GM23338 (cell line): Measurements from ENCODE around the gene ALKAL2. TPM values are rescaled to one million over a fixed set of nuclear protein-coding genes. Genes with fewer than 3 reads are reported as not detected.

ENCODE experiments used
- ATAC-seq: fragments of 200-7000 bp; cut with Tn5 transposase; 3 replicates; pipeline ENCODE4 v1.9.1; 2020
- DNase-seq: peaks from one replicate; pipeline ENCODE4 v3.0.0-alpha.2; 2015; ENCODE audit warnings: low spot score
- H2AFZ ChIP-seq: fragments of 200-600 bp; sonication (generic); 2 replicates; pipeline ENCODE4 v1.8.0; 2016; ENCODE audit warnings: antibody characterized with exemption, mild to moderate bottlenecking, moderate library complexity
- H3F3A ChIP-seq: fragments of 200-600 bp; sonication (generic); replicated peaks from 2 replicates; pipeline ENCODE4 v1.8.0; 2017; ENCODE audit warnings: antibody characterized with exemption, mixed run types, low read depth
- H3K27ac ChIP-seq: fragments of 200-600 bp; sonication (generic); 2 replicates; pipeline ENCODE4 v1.6.1; 2016; ENCODE audit warnings: low read depth
- H3K27me3 ChIP-seq: fragments of 200-600 bp; sonication (generic); 2 replicates; pipeline ENCODE4 v1.8.0; 2016; ENCODE audit warnings: mild to moderate bottlenecking, mixed run types, moderate library complexity; ENCODE audit not compliant: insufficient read depth
- H3K36me3 ChIP-seq: fragments of 200-600 bp; sonication (generic); 2 replicates; pipeline ENCODE4 v1.8.0; 2016; ENCODE audit warnings: mild to moderate bottlenecking; ENCODE audit not compliant: insufficient read depth
- H3K4me1 ChIP-seq: fragments of 200-600 bp; sonication (generic); 2 replicates; pipeline ENCODE4 v1.8.0; 2016; ENCODE audit warnings: mild to moderate bottlenecking, moderate library complexity; ENCODE audit not compliant: insufficient read depth
- H3K4me2 ChIP-seq: fragments of 200-600 bp; sonication (generic); 2 replicates; pipeline ENCODE4 v1.7.1; 2017; ENCODE audit warnings: mixed run types
- H3K4me3 ChIP-seq: fragments of 200-600 bp; sonication (generic); 2 replicates; pipeline ENCODE4 v1.6.1; 2016; ENCODE audit warnings: mixed run types
- H3K79me2 ChIP-seq: fragments of 200-600 bp; sonication (generic); replicated peaks from 2 replicates; pipeline ENCODE4 v1.8.0; 2017; ENCODE audit warnings: mild to moderate bottlenecking; ENCODE audit not compliant: insufficient read depth
- H3K9me2 ChIP-seq: fragments of 200-600 bp; sonication (generic); 2 replicates; pipeline ENCODE4 v1.8.0; 2017; ENCODE audit not compliant: insufficient read depth
- H4K20me1 ChIP-seq: fragments of 200-600 bp; sonication (generic); replicated peaks from 2 replicates; pipeline ENCODE4 v1.8.0; 2017; ENCODE audit warnings: mild to moderate bottlenecking; ENCODE audit not compliant: insufficient read depth
- H3K27ac Mint-ChIP-seq: 2 replicates; pipeline ENCODE4 v1.8.0; 2020; ENCODE audit warnings: inconsistent platforms, mild to moderate bottlenecking, moderate library complexity, mixed read lengths
- H3K27me3 Mint-ChIP-seq: 3 replicates; pipeline ENCODE4 v1.8.0; 2022; ENCODE audit warnings: low read depth, mild to moderate bottlenecking, moderate library complexity, mixed read lengths, inconsistent platforms; ENCODE audit not compliant: insufficient read depth, poor library complexity
- H3K36me3 Mint-ChIP-seq: 3 replicates; pipeline ENCODE4 v1.8.0; 2021; ENCODE audit warnings: low read depth, mild to moderate bottlenecking, inconsistent platforms, moderate library complexity, mixed read lengths
- H3K4me1 Mint-ChIP-seq: 3 replicates; pipeline ENCODE4 v1.8.0; 2020; ENCODE audit warnings: mild to moderate bottlenecking, inconsistent platforms, mixed read lengths
- H3K4me3 Mint-ChIP-seq: 3 replicates; pipeline ENCODE4 v1.8.0; 2021; ENCODE audit warnings: moderate library complexity, mild to moderate bottlenecking, inconsistent platforms, mixed read lengths
- H3K9me3 Mint-ChIP-seq: 3 replicates; pipeline ENCODE4 v1.8.0; 2020; ENCODE audit warnings: moderate library complexity, mild to moderate bottlenecking, inconsistent platforms, mixed read lengths
- CREB1 ChIP-seq: fragments of 250-450 bp; sonication (Bioruptor Pico); IDR thresholded peaks from 2 replicates; pipeline ENCODE4 v1.5.0; 2020; ENCODE audit warnings: low read depth, mild to moderate bottlenecking, moderate library complexity
- EZH2 ChIP-seq: fragments of 200-600 bp; sonication (generic); IDR thresholded peaks from one replicate; pipeline ENCODE4 v1.8.0; 2017; ENCODE audit warnings: antibody characterized with exemption, mild to moderate bottlenecking, low read depth; ENCODE audit not compliant: unreplicated experiment
- EZH2phosphoT487 ChIP-seq: fragments of 200-600 bp; sonication (generic); IDR thresholded peaks from one replicate; pipeline ENCODE4 v1.8.1; 2018; ENCODE audit warnings: antibody characterized with exemption; ENCODE audit not compliant: unreplicated experiment
- JUNB ChIP-seq: IDR thresholded peaks from one replicate; pipeline ENCODE4 v1.6.1; 2016; ENCODE audit warnings: antibody characterized with exemption; ENCODE audit not compliant: unreplicated experiment
- NANOG ChIP-seq: IDR thresholded peaks from 2 replicates; pipeline ENCODE4 v1.6.1; 2016; ENCODE audit warnings: antibody characterized with exemption, borderline replicate concordance
- STAT1 ChIP-seq: IDR thresholded peaks from one replicate; pipeline ENCODE4 v1.6.1; 2016; ENCODE audit warnings: antibody characterized with exemption; ENCODE audit not compliant: unreplicated experiment
- ZNF331 ChIP-seq: fragments of 250-450 bp; sonication (Bioruptor Pico); IDR thresholded peaks from 2 replicates; pipeline ENCODE4 v1.5.0; 2020; ENCODE audit warnings: low read depth, mild to moderate bottlenecking, moderate library complexity
- polyA plus RNA-seq: library from polyadenylated mRNA; unstranded; fragments of >200 nt; fragmentation: Nextera tagmentation; extraction: Ambion mirVana; gene quantifications from 2 replicates; pipeline ENCODE4 v1.2.1, GENCODE V29; 2016
- total RNA-seq: library from RNA; depleted of rRNA; stranded (reverse); fragments of >200 nt; shearing (Covaris generic); gene quantifications from 2 replicates; pipeline ENCODE4 v1.2.3, GENCODE V29; 2014
- TF ChIP-seq, protein P1 (sequence below): IDR thresholded peaks from one replicate; pipeline ENCODE4 v1.6.1; 2018; ENCODE audit warnings: antibody characterized with exemption; ENCODE audit not compliant: unreplicated experiment
- TF ChIP-seq, protein P2 (sequence below): IDR thresholded peaks from 2 replicates; pipeline ENCODE4 v1.6.1; 2016; ENCODE audit warnings: antibody characterized with exemption
- TF ChIP-seq, protein P3 (sequence below): fragments of 250-450 bp; sonication (Bioruptor Pico); IDR thresholded peaks from 2 replicates; pipeline ENCODE4 v1.5.0; 2020; ENCODE audit warnings: mild to moderate bottlenecking, moderate library complexity

ALKAL2 gene
- total and polyA plus RNA-seq, 2 experiments from 2014 or later, result 6.4 to 12.1 TPM

DNA sequence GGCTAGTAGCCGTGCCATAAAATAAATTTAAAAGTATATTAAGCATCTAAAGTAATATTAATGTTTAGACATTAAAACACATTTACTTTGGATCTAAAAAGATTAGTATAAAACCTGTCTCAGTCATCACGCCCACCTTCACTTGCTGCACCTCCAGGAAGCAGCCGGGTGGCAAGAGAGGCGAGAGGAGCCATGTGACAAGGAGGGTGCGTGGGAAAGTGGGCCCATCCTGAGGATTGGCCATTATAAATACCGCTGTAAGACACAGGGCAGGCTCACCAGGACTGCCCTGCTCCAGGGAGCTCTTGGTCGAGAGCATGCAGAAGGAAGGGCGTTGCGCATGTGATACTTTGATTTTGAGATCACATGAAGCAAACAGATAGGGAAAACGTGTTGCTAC lies 34.4 kb upstream of the ALKAL2 start (continued):
- TF ChIP-seq, protein P1, sequence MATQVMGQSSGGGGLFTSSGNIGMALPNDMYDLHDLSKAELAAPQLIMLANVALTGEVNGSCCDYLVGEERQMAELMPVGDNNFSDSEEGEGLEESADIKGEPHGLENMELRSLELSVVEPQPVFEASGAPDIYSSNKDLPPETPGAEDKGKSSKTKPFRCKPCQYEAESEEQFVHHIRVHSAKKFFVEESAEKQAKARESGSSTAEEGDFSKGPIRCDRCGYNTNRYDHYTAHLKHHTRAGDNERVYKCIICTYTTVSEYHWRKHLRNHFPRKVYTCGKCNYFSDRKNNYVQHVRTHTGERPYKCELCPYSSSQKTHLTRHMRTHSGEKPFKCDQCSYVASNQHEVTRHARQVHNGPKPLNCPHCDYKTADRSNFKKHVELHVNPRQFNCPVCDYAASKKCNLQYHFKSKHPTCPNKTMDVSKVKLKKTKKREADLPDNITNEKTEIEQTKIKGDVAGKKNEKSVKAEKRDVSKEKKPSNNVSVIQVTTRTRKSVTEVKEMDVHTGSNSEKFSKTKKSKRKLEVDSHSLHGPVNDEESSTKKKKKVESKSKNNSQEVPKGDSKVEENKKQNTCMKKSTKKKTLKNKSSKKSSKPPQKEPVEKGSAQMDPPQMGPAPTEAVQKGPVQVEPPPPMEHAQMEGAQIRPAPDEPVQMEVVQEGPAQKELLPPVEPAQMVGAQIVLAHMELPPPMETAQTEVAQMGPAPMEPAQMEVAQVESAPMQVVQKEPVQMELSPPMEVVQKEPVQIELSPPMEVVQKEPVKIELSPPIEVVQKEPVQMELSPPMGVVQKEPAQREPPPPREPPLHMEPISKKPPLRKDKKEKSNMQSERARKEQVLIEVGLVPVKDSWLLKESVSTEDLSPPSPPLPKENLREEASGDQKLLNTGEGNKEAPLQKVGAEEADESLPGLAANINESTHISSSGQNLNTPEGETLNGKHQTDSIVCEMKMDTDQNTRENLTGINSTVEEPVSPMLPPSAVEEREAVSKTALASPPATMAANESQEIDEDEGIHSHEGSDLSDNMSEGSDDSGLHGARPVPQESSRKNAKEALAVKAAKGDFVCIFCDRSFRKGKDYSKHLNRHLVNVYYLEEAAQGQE, result no peak
- no peak for TF ChIP-seq STAT1

DNA sequence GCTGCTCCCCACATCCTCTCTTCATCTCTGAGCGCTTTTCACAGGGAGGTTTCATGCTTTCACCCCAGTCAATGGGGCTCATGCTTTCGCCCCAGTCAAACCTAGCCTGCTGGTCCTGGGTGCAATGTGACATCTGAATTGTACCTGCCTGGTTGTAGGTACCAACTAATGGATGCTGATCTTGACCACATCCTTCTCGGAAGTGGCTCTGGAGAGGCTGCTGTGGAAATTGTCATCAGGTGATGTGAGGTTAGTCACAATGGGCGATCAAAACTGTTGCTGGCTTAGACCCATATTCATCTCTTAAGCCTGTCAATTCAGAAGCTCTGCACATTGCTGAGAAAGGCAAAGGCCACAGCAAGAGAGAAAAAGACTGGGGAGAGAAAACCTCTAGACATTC lies 32.7 kb upstream of the ALKAL2 start:
- no peaks in the 10 kb centered on the region; the same call in 1 of the 3 replicates for H3K9me3 Mint-ChIP-seq
- H3K4me2 ChIP-seq, result no peak overlapping the region
- no peaks in the 10 kb centered on the region for H3K79me2 ChIP-seq
- peaks cover 15% of the 10 kb centered on the region for H3K4me1 Mint-ChIP-seq
- peaks cover 3% of the 10 kb centered on the region for H3K4me1 ChIP-seq
- H3K9me2 ChIP-seq, result no peaks in the 10 kb centered on the region
- DNase-seq (no peak), ATAC-seq (no peak)
- H2AFZ ChIP-seq, result no peak overlapping the region
- H3K27ac Mint-ChIP-seq, result no peak overlapping the region
- H3F3A ChIP-seq, result no peaks in the 10 kb centered on the region
- H3K4me3 Mint-ChIP-seq, result no peak overlapping the region
- no peaks in the 10 kb centered on the region for H4K20me1 ChIP-seq
- no peak overlapping the region for H3K27ac ChIP-seq
- no peaks in the 10 kb centered on the region for H3K27me3 ChIP-seq
- TF ChIP-seq STAT1 (no peak), ZNF331 (CRISPR knock-in tag) (no peak), EZH2phosphoT487 (no peak), CREB1 (CRISPR knock-in tag) (no peak), NANOG (no peak), EZH2 (no peak), JUNB (no peak)
- TF ChIP-seq, protein P2, sequence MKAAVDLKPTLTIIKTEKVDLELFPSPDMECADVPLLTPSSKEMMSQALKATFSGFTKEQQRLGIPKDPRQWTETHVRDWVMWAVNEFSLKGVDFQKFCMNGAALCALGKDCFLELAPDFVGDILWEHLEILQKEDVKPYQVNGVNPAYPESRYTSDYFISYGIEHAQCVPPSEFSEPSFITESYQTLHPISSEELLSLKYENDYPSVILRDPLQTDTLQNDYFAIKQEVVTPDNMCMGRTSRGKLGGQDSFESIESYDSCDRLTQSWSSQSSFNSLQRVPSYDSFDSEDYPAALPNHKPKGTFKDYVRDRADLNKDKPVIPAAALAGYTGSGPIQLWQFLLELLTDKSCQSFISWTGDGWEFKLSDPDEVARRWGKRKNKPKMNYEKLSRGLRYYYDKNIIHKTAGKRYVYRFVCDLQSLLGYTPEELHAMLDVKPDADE, result no peak
- TF ChIP-seq, protein P3, sequence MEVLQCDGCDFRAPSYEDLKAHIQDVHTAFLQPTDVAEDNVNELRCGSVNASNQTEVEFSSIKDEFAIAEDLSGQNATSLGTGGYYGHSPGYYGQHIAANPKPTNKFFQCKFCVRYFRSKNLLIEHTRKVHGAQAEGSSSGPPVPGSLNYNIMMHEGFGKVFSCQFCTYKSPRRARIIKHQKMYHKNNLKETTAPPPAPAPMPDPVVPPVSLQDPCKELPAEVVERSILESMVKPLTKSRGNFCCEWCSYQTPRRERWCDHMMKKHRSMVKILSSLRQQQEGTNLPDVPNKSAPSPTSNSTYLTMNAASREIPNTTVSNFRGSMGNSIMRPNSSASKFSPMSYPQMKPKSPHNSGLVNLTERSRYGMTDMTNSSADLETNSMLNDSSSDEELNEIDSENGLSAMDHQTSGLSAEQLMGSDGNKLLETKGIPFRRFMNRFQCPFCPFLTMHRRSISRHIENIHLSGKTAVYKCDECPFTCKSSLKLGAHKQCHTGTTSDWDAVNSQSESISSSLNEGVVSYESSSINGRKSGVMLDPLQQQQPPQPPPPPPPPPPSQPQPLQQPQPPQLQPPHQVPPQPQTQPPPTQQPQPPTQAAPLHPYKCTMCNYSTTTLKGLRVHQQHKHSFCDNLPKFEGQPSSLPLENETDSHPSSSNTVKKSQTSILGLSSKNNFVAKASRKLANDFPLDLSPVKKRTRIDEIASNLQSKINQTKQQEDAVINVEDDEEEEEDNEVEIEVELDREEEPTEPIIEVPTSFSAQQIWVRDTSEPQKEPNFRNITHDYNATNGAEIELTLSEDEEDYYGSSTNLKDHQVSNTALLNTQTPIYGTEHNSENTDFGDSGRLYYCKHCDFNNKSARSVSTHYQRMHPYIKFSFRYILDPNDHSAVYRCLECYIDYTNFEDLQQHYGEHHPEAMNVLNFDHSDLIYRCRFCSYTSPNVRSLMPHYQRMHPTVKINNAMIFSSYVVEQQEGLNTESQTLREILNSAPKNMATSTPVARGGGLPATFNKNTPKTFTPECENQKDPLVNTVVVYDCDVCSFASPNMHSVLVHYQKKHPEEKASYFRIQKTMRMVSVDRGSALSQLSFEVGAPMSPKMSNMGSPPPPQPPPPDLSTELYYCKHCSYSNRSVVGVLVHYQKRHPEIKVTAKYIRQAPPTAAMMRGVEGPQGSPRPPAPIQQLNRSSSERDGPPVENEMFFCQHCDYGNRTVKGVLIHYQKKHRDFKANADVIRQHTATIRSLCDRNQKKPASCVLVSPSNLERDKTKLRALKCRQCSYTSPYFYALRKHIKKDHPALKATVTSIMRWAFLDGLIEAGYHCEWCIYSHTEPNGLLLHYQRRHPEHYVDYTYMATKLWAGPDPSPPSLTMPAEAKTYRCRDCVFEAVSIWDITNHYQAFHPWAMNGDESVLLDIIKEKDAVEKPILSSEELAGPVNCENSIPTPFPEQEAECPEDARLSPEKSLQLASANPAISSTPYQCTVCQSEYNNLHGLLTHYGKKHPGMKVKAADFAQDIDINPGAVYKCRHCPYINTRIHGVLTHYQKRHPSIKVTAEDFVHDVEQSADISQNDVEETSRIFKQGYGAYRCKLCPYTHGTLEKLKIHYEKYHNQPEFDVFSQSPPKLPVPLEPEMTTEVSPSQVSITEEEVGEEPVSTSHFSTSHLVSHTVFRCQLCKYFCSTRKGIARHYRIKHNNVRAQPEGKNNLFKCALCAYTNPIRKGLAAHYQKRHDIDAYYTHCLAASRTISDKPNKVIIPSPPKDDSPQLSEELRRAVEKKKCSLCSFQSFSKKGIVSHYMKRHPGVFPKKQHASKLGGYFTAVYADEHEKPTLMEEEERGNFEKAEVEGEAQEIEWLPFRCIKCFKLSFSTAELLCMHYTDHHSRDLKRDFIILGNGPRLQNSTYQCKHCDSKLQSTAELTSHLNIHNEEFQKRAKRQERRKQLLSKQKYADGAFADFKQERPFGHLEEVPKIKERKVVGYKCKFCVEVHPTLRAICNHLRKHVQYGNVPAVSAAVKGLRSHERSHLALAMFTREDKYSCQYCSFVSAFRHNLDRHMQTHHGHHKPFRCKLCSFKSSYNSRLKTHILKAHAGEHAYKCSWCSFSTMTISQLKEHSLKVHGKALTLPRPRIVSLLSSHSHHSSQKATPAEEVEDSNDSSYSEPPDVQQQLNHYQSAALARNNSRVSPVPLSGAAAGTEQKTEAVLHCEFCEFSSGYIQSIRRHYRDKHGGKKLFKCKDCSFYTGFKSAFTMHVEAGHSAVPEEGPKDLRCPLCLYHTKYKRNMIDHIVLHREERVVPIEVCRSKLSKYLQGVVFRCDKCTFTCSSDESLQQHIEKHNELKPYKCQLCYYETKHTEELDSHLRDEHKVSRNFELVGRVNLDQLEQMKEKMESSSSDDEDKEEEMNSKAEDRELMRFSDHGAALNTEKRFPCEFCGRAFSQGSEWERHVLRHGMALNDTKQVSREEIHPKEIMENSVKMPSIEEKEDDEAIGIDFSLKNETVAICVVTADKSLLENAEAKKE (CRISPR knock-in tag), result no peak
- H3K36me3 Mint-ChIP-seq, result no peaks in the 10 kb centered on the region; the same call in 2 of the 3 replicates
- H3K36me3 ChIP-seq, result no peaks in the 10 kb centered on the region
- H3K4me3 ChIP-seq, result no peak overlapping the region
- H3K27me3 Mint-ChIP-seq, result no peaks in the 10 kb centered on the region
